ENCODE data around the gene AKAP6. TPM values are rescaled to one million over a fixed set of nuclear protein-coding genes. Genes with fewer than 3 reads are reported as not detected.

AKAP6 gene
- total RNA-seq, 4 donors from 2014 or later, result 4.1 to 34.4 (median 15.3) TPM

GRCh38 chr14:32403688-32404087 lies 74.6 kb downstream of the AKAP6 start:
- H3K4me1 ChIP-seq, result no peaks in the 10 kb centered on the region
- DNase-seq, result no peak

GRCh38 chr14:32404784-32405573 lies 75.9 kb downstream of the AKAP6 start:
- DNase-seq, result no peak
- Histone ChIP-seq H3K36me3 (no peaks in the 10 kb centered on the region), H3K4me1 (no peaks in the 10 kb centered on the region), H3K27me3 (no peaks in the 10 kb centered on the region), H3K27ac (no peak overlapping the region), H3K9me3 (no peaks in the 10 kb centered on the region), H3K4me3 (no peak overlapping the region)
- intact Hi-C loops (cut with DNase I; ENCODE audit: low total_unique reads), result no loop called here
- no peak for TF ChIP-seq CTCF (IDR thresholded peaks at IDR 0.05)
- TF ChIP-seq POLR2A (IDR thresholded peaks at IDR 0.05), result no peak

More at GRCh38 chr14:32403688-32404087, 74.6 kb downstream of the AKAP6 start:
- intact Hi-C loops (cut with DNase I; ENCODE audit: low total_unique reads), result no loop called here
- no peaks in the 10 kb centered on the region for H3K9me3 ChIP-seq
- H3K4me3 ChIP-seq, result no peak overlapping the region
- TF ChIP-seq POLR2A (IDR thresholded peaks at IDR 0.05), result no peak
- no peak for TF ChIP-seq CTCF (IDR thresholded peaks at IDR 0.05)
- no peaks in the 10 kb centered on the region for H3K36me3 ChIP-seq
- H3K27ac ChIP-seq, result no peak overlapping the region
- no peaks in the 10 kb centered on the region for H3K27me3 ChIP-seq

- no peak overlapping the region for H3K27ac ChIP-seq
- no peaks in the 10 kb centered on the region for H3K36me3 ChIP-seq
- intact Hi-C loops (cut with DNase I; ENCODE audit: low total_unique reads), result no loop called here
- no peaks in the 10 kb centered on the region for H3K27me3 ChIP-seq
- no peaks in the 10 kb centered on the region for H3K4me1 ChIP-seq
- no peak for DNase-seq
- no peak overlapping the region for H3K4me3 ChIP-seq
- H3K9me3 ChIP-seq, result no peaks in the 10 kb centered on the region
- no peak for TF ChIP-seq CTCF (IDR thresholded peaks at IDR 0.05)
- no peak for TF ChIP-seq POLR2A (IDR thresholded peaks at IDR 0.05)
These were observed 76.8 kb downstream of the AKAP6 start for GRCh38 chr14:32405856-32406255.

- H3K9me3 ChIP-seq, result no peaks in the 10 kb centered on the region
- H3K4me1 ChIP-seq, result no peaks in the 10 kb centered on the region
- H3K4me3 ChIP-seq, result no peak overlapping the region
- intact Hi-C loops (cut with DNase I; ENCODE audit: low total_unique reads), result no loop called here
- TF ChIP-seq CTCF (IDR thresholded peaks at IDR 0.05), result no peak
- no peak for TF ChIP-seq POLR2A (IDR thresholded peaks at IDR 0.05)
- H3K36me3 ChIP-seq, result no peaks in the 10 kb centered on the region
- no peak overlapping the region for H3K27ac ChIP-seq
- no peak for DNase-seq
- no peaks in the 10 kb centered on the region for H3K27me3 ChIP-seq
These were observed 78.0 kb downstream of the AKAP6 start for GRCh38 chr14:32407130-32407529.

GRCh38 chr14:32408018-32408417 lies 78.9 kb downstream of the AKAP6 start:
- Histone ChIP-seq H3K9me3 (no peaks in the 10 kb centered on the region), H3K4me1 (no peaks in the 10 kb centered on the region), H3K27me3 (no peaks in the 10 kb centered on the region), H3K27ac (peak overlapping the region in 1 of 2 donors; percentile 42), H3K36me3 (no peaks in the 10 kb centered on the region), H3K4me3 (no peak overlapping the region)
- intact Hi-C loops (cut with DNase I; ENCODE audit: low total_unique reads), result no loop called here
- DNase-seq, result peak; percentile 51 to 56
- no peak for TF ChIP-seq CTCF (IDR thresholded peaks at IDR 0.05)
- no peak for TF ChIP-seq POLR2A (IDR thresholded peaks at IDR 0.05)
